LoVo (cell line): ENCODE data around the gene CD2AP.
"Not testable (repeated sequence)": the region's sequence is repeated elsewhere in the genome, so short reads cannot be mapped to it uniquely, and the experiment has no call there.

Experiments
- DNase-seq: peaks from one replicate; pipeline ENCODE4 v3.0.0-alpha.2; 2016; ENCODE audit warnings: low spot score

Gene CD2AP

GRCh38 chr6:47496935-47497579, 19.5 kb downstream of the CD2AP start:
- no peak for DNase-seq

- DNase-seq, result no peak
These were observed 25.3 kb downstream of the CD2AP start for GRCh38 chr6:47502920-47503319.

- no peak for DNase-seq
These were observed 32.3 kb downstream of the CD2AP start for GRCh38 chr6:47509937-47510336.

- no peak for DNase-seq
These were observed 35.3 kb downstream of the CD2AP start for GRCh38 chr6:47512872-47513271.

GRCh38 chr6:47519279-47519678, 41.7 kb downstream of the CD2AP start:
- peak; percentile 31 for DNase-seq

- peak; percentile 11 for DNase-seq
These were observed 42.7 kb downstream of the CD2AP start for GRCh38 chr6:47520282-47520681.

GRCh38 chr6:47521961-47522360, 44.4 kb downstream of the CD2AP start:
- no peak for DNase-seq

GRCh38 chr6:47524136-47524845, 46.7 kb downstream of the CD2AP start:
- DNase-seq, result no peak

- DNase-seq, result no peak
These were observed 47.9 kb downstream of the CD2AP start for GRCh38 chr6:47525330-47526057.

GRCh38 chr6:47527274-47527673, 49.7 kb downstream of the CD2AP start:
- no peak for DNase-seq

GRCh38 chr6:47529734-47530133, 52.1 kb downstream of the CD2AP start:
- no peak for DNase-seq

- no peak for DNase-seq
These were observed 55.5 kb downstream of the CD2AP start for GRCh38 chr6:47532981-47533585.

- no peak for DNase-seq
These were observed 56.5 kb downstream of the CD2AP start for GRCh38 chr6:47534063-47534462.

- DNase-seq, result no peak
These were observed 58.0 kb downstream of the CD2AP start for GRCh38 chr6:47535316-47536225.

- no peak for DNase-seq
These were observed 59.3 kb downstream of the CD2AP start for GRCh38 chr6:47536816-47537401.

GRCh38 chr6:47545223-47545622, 67.6 kb downstream of the CD2AP start:
- no peak for DNase-seq

- DNase-seq, result no peak
These were observed 74.1 kb downstream of the CD2AP start for GRCh38 chr6:47551670-47552069.

GRCh38 chr6:47552319-47552718, 74.7 kb downstream of the CD2AP start:
- no peak for DNase-seq

GRCh38 chr6:47553243-47553642, 75.7 kb downstream of the CD2AP start:
- DNase-seq, result not testable (repeated sequence)

GRCh38 chr6:47556459-47556858, 78.9 kb downstream of the CD2AP start:
- not testable (repeated sequence) for DNase-seq

- no peak for DNase-seq
These were observed 85.6 kb downstream of the CD2AP start for GRCh38 chr6:47563162-47563561.
